ENCODE data around the gene HMHB1. TPM values are rescaled to one million over a fixed set of nuclear protein-coding genes. Genes with fewer than 3 reads are reported as not detected.
"Not testable (repeated sequence)": the region's sequence is repeated elsewhere in the genome, so short reads cannot be mapped to it uniquely, and the experiment has no call there.

The HMHB1 gene
- total RNA-seq, 1 experiment from 2014 or later = not detected

GRCh38 chr5:143805861-143806260 lies 6.1 kb upstream of the HMHB1 start:
- no TSS peak for BruUV-seq (replicated peaks)
- intact Hi-C loops (cut with micrococcal nuclease; ENCODE audit: unreplicated experiment) = no loop called here
- H3K9me3 Mint-ChIP-seq (ENCODE audit: low read depth, unreplicated experiment) = no peaks in the 10 kb centered on the region
- TF ChIP-seq, protein P1, sequence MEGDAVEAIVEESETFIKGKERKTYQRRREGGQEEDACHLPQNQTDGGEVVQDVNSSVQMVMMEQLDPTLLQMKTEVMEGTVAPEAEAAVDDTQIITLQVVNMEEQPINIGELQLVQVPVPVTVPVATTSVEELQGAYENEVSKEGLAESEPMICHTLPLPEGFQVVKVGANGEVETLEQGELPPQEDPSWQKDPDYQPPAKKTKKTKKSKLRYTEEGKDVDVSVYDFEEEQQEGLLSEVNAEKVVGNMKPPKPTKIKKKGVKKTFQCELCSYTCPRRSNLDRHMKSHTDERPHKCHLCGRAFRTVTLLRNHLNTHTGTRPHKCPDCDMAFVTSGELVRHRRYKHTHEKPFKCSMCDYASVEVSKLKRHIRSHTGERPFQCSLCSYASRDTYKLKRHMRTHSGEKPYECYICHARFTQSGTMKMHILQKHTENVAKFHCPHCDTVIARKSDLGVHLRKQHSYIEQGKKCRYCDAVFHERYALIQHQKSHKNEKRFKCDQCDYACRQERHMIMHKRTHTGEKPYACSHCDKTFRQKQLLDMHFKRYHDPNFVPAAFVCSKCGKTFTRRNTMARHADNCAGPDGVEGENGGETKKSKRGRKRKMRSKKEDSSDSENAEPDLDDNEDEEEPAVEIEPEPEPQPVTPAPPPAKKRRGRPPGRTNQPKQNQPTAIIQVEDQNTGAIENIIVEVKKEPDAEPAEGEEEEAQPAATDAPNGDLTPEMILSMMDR (IDR thresholded peaks at IDR 0.05; ENCODE audit: unreplicated experiment) = no peak
- no peaks in the 10 kb centered on the region for H3K4me1 Mint-ChIP-seq (ENCODE audit: low read depth, unreplicated experiment)
- H3K27me3 Mint-ChIP-seq (ENCODE audit: unreplicated experiment) = no peaks in the 10 kb centered on the region
- CTCF ChIA-PET = no interaction called here
- no peak for DNase-seq
- H3K27ac Mint-ChIP-seq (ENCODE audit: unreplicated experiment) = no peak overlapping the region
- H3K36me3 Mint-ChIP-seq (ENCODE audit: insufficient read depth, unreplicated experiment) = no peaks in the 10 kb centered on the region
- H3K4me3 Mint-ChIP-seq (ENCODE audit: low read depth, unreplicated experiment) = no peak overlapping the region

- no peak overlapping the region for H3K4me3 Mint-ChIP-seq (ENCODE audit: low read depth, unreplicated experiment)
- CTCF ChIA-PET = no interaction called here
- TF ChIP-seq, protein P1 (IDR thresholded peaks at IDR 0.05; ENCODE audit: unreplicated experiment) = no peak
- no TSS peak for BruUV-seq (replicated peaks)
- no peaks in the 10 kb centered on the region for H3K4me1 Mint-ChIP-seq (ENCODE audit: low read depth, unreplicated experiment)
- no peak for DNase-seq
- intact Hi-C loops (cut with micrococcal nuclease; ENCODE audit: unreplicated experiment) = no loop called here
- no peaks in the 10 kb centered on the region for H3K27me3 Mint-ChIP-seq (ENCODE audit: unreplicated experiment)
- H3K27ac Mint-ChIP-seq (ENCODE audit: unreplicated experiment) = no peak overlapping the region
- H3K36me3 Mint-ChIP-seq (ENCODE audit: insufficient read depth, unreplicated experiment) = no peaks in the 10 kb centered on the region
- no peaks in the 10 kb centered on the region for H3K9me3 Mint-ChIP-seq (ENCODE audit: low read depth, unreplicated experiment)
Measured at GRCh38 chr5:143806579-143806978, 5.4 kb upstream of the HMHB1 start.

DNA sequence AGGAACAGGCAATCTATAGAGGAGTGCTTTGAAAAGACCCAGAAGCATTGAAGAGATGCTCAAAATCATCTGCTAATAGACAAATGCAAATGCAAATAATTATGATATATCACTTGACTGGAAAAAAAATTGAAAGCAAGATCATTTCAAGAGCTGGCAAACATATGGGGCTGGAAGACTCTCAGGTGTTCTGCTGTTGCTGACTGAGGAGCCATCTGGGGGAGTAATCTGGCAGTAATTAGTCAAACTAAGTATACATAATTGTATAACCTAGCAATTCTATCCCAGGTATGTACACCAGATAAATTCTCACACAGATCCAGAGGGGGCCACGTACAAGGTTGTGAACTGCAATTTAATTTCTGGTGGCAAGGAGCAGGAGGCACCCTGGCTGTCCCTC lies 4.6 kb upstream of the HMHB1 start:
- no TSS peak for BruUV-seq (replicated peaks)
- DNase-seq = no peak
- intact Hi-C loops (cut with micrococcal nuclease; ENCODE audit: unreplicated experiment) = no loop called here
- Mint-ChIP-seq H3K4me3 (ENCODE audit: low read depth, unreplicated experiment) (no peak overlapping the region), H3K4me1 (ENCODE audit: low read depth, unreplicated experiment) (no peaks in the 10 kb centered on the region), H3K36me3 (ENCODE audit: insufficient read depth, unreplicated experiment) (no peaks in the 10 kb centered on the region), H3K27ac (ENCODE audit: unreplicated experiment) (no peak overlapping the region), H3K9me3 (ENCODE audit: low read depth, unreplicated experiment) (no peaks in the 10 kb centered on the region), H3K27me3 (ENCODE audit: unreplicated experiment) (no peaks in the 10 kb centered on the region)
- CTCF ChIA-PET = no interaction called here
- TF ChIP-seq, protein P1 (IDR thresholded peaks at IDR 0.05; ENCODE audit: unreplicated experiment) = no peak

GRCh38 chr5:143816370-143816769 lies 4.4 kb downstream of the HMHB1 start:
- BruUV-seq (replicated peaks); intact Hi-C loops (cut with micrococcal nuclease; ENCODE audit: unreplicated experiment); H3K4me1 Mint-ChIP-seq (ENCODE audit: low read depth, unreplicated experiment); H3K4me3 Mint-ChIP-seq (ENCODE audit: low read depth, unreplicated experiment); H3K27ac Mint-ChIP-seq (ENCODE audit: unreplicated experiment); DNase-seq; H3K27me3 Mint-ChIP-seq (ENCODE audit: unreplicated experiment); H3K9me3 Mint-ChIP-seq (ENCODE audit: low read depth, unreplicated experiment); CTCF ChIA-PET; H3K36me3 Mint-ChIP-seq (ENCODE audit: insufficient read depth, unreplicated experiment): not testable (repeated sequence)

GRCh38 chr5:143819716-143820115 lies 7.8 kb downstream of the HMHB1 start:
- H3K36me3 Mint-ChIP-seq (ENCODE audit: insufficient read depth, unreplicated experiment) = no peaks in the 10 kb centered on the region
- H3K4me1 Mint-ChIP-seq (ENCODE audit: low read depth, unreplicated experiment) = no peaks in the 10 kb centered on the region
- intact Hi-C loops (cut with micrococcal nuclease; ENCODE audit: unreplicated experiment) = loop anchor here (10.0 kb wide), 3 partner anchors 185 to 815 kb away; no protein-coding TSS in a partner anchor
- no peak overlapping the region for H3K27ac Mint-ChIP-seq (ENCODE audit: unreplicated experiment)
- CTCF ChIA-PET = interaction anchor here (0.6 kb wide), 1 partner anchor 116 kb away, joined by 3 read pairs; no protein-coding TSS in a partner anchor
- no peaks in the 10 kb centered on the region for H3K27me3 Mint-ChIP-seq (ENCODE audit: unreplicated experiment)
- H3K4me3 Mint-ChIP-seq (ENCODE audit: low read depth, unreplicated experiment) = no peak overlapping the region
- DNase-seq = no peak
- BruUV-seq (replicated peaks) = no TSS peak
- TF ChIP-seq, protein P1 (IDR thresholded peaks at IDR 0.05; ENCODE audit: unreplicated experiment) = no peak
- H3K9me3 Mint-ChIP-seq (ENCODE audit: low read depth, unreplicated experiment) = no peaks in the 10 kb centered on the region
